Measurements from ENCODE around the gene MRPL12. TPM values are rescaled to one million over a fixed set of nuclear protein-coding genes. Genes with fewer than 3 reads are reported as not detected.

The MRPL12 gene
- total RNA-seq, 2 donors from 2014 or later: 17.1 to 45.8 TPM

DNA sequence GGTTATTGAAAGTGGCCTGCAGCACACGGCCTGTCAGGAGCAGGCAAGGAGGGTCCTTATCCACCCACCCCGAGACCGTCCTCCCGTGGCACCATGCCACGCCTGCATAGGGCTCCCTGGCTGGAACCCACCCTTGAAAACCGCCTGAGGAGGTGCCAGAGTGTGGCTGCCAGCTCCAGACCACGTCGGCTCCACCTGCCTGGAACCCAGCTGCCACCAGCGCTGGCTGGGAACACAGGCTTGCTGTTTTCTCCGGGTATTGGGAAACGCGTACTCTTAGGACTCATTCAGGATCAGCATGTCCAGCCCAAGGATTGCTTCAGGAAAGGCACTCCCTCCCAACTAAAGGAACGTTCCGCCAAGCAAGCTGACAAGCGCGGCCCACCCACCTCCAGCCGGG lies 26.3 kb upstream of the MRPL12 start:
- intact Hi-C loops (cut with DNase I): no loop called here
- Histone ChIP-seq H3K27ac (no peak overlapping the region), H3K27me3 (no peaks in the 10 kb centered on the region), H3K9me3 (no peaks in the 10 kb centered on the region), H3K4me3 (no peak overlapping the region), H3K4me1 (peaks cover 13% of the 10 kb centered on the region), H3K36me3 (replicated peaks in 1 of 2; ENCODE audit: insufficient read depth in 1 of 2, low read depth in 2 of 2) (peaks cover 0 to 11% of the 10 kb centered on the region in 2 donors)
- TF ChIP-seq POLR2A (IDR thresholded peaks at IDR 0.05): no peak
- TF ChIP-seq, protein P1, sequence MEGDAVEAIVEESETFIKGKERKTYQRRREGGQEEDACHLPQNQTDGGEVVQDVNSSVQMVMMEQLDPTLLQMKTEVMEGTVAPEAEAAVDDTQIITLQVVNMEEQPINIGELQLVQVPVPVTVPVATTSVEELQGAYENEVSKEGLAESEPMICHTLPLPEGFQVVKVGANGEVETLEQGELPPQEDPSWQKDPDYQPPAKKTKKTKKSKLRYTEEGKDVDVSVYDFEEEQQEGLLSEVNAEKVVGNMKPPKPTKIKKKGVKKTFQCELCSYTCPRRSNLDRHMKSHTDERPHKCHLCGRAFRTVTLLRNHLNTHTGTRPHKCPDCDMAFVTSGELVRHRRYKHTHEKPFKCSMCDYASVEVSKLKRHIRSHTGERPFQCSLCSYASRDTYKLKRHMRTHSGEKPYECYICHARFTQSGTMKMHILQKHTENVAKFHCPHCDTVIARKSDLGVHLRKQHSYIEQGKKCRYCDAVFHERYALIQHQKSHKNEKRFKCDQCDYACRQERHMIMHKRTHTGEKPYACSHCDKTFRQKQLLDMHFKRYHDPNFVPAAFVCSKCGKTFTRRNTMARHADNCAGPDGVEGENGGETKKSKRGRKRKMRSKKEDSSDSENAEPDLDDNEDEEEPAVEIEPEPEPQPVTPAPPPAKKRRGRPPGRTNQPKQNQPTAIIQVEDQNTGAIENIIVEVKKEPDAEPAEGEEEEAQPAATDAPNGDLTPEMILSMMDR (IDR thresholded peaks at IDR 0.05): no peak
- ATAC-seq: no peak
- 81 to 97% methylated on average over 7 to 17 of the region's 17 CpGs for WGBS, 2 donors
- no peak for DNase-seq

DNA sequence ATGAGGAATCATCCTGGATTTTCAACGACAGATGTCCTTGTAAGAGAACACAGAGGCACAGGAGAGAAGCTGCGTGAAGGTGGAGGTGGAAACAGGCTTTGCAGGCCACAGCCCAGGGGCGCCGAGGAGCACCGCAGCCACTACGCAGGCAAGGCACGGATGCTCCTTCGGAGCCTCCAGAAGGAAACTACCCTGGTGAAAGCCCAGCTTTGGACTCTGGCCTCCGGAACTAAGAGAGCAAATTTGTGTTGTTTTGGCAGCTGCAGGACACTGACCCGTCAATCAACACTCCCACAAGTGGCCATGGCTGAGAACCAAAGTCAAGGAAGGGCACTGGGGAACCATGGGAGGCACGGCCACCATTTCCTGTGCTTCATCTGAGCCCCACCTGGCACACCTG lies 23.0 kb upstream of the MRPL12 start:
- Histone ChIP-seq H3K4me3 (no peak overlapping the region), H3K9me3 (no peaks in the 10 kb centered on the region), H3K36me3 (replicated peaks in 1 of 2; ENCODE audit: insufficient read depth in 1 of 2, low read depth in 2 of 2) (no peaks in the 10 kb centered on the region), H3K27me3 (no peaks in the 10 kb centered on the region), H3K27ac (no peak overlapping the region), H3K4me1 (peaks cover 32% of the 10 kb centered on the region)
- 77 to 83% methylated on average over 6 to 11 of the region's 11 CpGs for WGBS, 2 donors
- no peak for TF ChIP-seq POLR2A (IDR thresholded peaks at IDR 0.05)
- TF ChIP-seq, protein P1 (IDR thresholded peaks at IDR 0.05): no peak
- DNase-seq (no peak), ATAC-seq (no peak)
- intact Hi-C loops (cut with DNase I): no loop called here

DNA sequence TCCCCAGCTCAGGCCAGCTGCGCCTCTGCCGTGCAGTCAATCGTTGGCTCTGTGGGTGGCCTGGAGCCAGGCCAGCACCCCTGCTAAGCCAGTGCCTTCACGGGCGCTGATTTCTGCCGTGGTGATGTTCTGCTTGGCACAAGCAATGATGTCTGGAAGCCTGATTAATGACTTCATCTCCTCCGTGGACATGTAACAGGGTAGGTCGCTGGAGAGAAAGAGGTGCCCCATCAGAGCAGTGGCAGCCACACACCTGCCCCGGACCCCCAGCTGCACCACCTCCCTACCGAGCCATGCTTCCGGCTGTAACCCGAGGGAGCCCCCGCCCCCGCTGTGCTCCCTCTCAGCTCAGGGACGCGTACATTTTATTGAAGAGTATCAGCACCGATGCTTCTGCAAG lies 21.5 kb upstream of the MRPL12 start:
- ATAC-seq (no peak), DNase-seq (peak; percentile 42 to 70 (median 65))
- no peak overlapping the region for H3K4me3 ChIP-seq
- 38 to 52% methylated on average over 15 to 17 of the region's 17 CpGs for WGBS, 2 donors
- intact Hi-C loops (cut with DNase I): no loop called here
- H3K27me3 ChIP-seq: no peaks in the 10 kb centered on the region
- TF ChIP-seq POLR2A (IDR thresholded peaks at IDR 0.05): no peak
- TF ChIP-seq, protein P1 (IDR thresholded peaks at IDR 0.05): no peak
- peaks cover 0 to 2% of the 10 kb centered on the region in 2 donors for H3K36me3 ChIP-seq (replicated peaks in 1 of 2; ENCODE audit: insufficient read depth in 1 of 2, low read depth in 2 of 2)
- no peaks in the 10 kb centered on the region for H3K9me3 ChIP-seq
- H3K4me1 ChIP-seq: peaks cover 39% of the 10 kb centered on the region
- H3K27ac ChIP-seq: peak overlapping the region; percentile 25 to 86 (median 44)

DNA sequence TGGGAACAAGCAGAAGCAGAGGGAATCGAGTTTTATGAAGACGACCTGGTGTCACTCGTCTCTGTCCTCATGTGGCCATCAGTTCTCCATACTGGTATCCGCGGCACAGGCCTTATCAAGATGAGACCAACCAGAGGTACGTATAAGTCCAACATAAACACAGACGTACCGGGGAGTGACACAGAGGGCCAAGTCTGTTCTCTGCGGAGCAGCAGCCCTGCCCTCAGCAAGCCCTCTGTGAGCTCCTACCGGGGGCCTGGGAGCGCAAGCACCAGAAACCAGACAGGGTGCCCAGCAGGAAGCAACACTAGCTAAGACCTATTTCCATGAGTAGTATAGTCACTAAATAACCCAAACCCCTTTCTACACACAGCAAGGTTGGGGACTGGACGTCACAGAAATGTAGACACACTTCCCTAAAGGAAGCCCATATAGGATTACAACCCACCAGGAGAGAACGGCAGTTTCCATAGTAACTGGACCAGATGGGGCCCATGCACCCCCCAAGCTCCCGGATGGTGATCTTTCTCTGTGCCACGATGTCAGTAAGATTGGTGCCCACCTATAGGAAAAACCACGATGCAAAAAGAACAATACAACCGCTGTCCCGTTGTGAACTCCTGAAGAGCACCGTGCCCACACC lies 20.5 kb upstream of the MRPL12 start:
- no peak for ATAC-seq
- H3K27me3 ChIP-seq: no peaks in the 10 kb centered on the region
- intact Hi-C loops (cut with DNase I): no loop called here
- WGBS, 2 donors: 17 to 32% methylated on average over 6 to 19 of the region's 19 CpGs
- peaks cover 39% of the 10 kb centered on the region for H3K4me1 ChIP-seq
- H3K9me3 ChIP-seq: no peaks in the 10 kb centered on the region
- H3K27ac ChIP-seq: peak overlapping the region in 3 of 4 donors; percentile 66 to 86 (median 85)
- H3K36me3 ChIP-seq (replicated peaks in 1 of 2; ENCODE audit: insufficient read depth in 1 of 2, low read depth in 2 of 2): peaks cover 0 to 8% of the 10 kb centered on the region in 2 donors
- no peak for TF ChIP-seq POLR2A (IDR thresholded peaks at IDR 0.05)
- TF ChIP-seq, protein P1 (IDR thresholded peaks at IDR 0.05): no peak
- no peak for DNase-seq
- peak overlapping the region; percentile 86 to 95 for H3K4me3 ChIP-seq

DNA sequence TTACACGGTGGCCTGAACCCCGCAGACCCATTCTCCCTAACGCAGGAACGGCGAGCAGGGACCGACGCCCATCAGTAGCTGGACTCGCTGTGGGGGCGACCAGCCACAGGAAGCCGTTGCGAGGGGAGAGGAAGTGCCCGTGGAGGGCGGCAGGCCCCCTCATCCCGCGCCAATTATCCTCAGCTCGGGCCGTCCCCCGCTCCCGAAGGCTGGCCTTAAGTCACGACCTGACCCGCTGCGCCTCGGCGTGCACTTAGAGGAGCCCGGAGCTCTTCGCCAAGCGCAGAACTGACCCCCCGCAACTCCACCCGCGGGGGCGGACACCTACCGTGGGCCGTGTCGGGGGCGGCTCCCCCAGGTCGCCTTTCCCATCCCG lies 20.0 kb upstream of the MRPL12 start:
- DNase-seq (peak in 1 of 4 donors; percentile 20), ATAC-seq (peak; percentile 15)
- H3K4me3 ChIP-seq: peak overlapping the region; percentile 86 to 95
- no peaks in the 10 kb centered on the region for H3K9me3 ChIP-seq
- intact Hi-C loops (cut with DNase I): no loop called here
- peaks cover 39% of the 10 kb centered on the region for H3K4me1 ChIP-seq
- WGBS, 2 donors: 0% methylated on average over 1 to 37 of the region's 37 CpGs
- no peak for TF ChIP-seq POLR2A (IDR thresholded peaks at IDR 0.05)
- TF ChIP-seq, protein P1 (IDR thresholded peaks at IDR 0.05): no peak
- H3K27ac ChIP-seq: peak overlapping the region; percentile 51 to 86 (median 76)
- H3K27me3 ChIP-seq: no peaks in the 10 kb centered on the region
- peaks cover 0 to 8% of the 10 kb centered on the region in 2 donors for H3K36me3 ChIP-seq (replicated peaks in 1 of 2; ENCODE audit: insufficient read depth in 1 of 2, low read depth in 2 of 2)
